ENCODE results near the gene SLC26A9.

DNA sequence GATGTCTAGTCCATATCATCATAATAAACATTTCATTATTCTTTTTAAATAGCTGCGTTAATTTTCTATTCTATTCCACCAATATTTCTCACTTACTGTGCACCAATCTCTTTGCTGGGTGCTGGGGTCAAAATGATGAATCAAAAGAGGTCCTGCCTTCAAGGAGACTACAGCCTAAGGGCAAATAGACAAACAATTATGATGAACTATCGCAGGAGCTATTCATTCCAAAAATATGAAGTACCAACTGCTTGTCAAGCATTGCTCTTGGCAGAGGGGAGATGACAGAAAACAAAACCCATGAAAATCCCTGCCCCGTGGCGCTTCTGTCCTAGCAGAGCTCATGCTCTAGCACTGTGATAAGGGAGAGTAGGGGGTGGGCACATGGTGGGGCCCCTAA is 28.8 kb upstream of the SLC26A9 start:
- TF ChIP-seq, protein P1, sequence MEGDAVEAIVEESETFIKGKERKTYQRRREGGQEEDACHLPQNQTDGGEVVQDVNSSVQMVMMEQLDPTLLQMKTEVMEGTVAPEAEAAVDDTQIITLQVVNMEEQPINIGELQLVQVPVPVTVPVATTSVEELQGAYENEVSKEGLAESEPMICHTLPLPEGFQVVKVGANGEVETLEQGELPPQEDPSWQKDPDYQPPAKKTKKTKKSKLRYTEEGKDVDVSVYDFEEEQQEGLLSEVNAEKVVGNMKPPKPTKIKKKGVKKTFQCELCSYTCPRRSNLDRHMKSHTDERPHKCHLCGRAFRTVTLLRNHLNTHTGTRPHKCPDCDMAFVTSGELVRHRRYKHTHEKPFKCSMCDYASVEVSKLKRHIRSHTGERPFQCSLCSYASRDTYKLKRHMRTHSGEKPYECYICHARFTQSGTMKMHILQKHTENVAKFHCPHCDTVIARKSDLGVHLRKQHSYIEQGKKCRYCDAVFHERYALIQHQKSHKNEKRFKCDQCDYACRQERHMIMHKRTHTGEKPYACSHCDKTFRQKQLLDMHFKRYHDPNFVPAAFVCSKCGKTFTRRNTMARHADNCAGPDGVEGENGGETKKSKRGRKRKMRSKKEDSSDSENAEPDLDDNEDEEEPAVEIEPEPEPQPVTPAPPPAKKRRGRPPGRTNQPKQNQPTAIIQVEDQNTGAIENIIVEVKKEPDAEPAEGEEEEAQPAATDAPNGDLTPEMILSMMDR (conservative IDR thresholded peaks at IDR 0.05; ENCODE audit: low read depth, low read length) = no peak
- TF ChIP-seq EZH2 (IDR thresholded peaks at IDR 0.05; ENCODE audit: low read length, unreplicated experiment) = no peak
